Pancreas (tissue), 10 donors: Measurements from ENCODE around the gene MRPS11. TPM values are rescaled to one million over a fixed set of nuclear protein-coding genes. Genes with fewer than 3 reads are reported as not detected.

Experiments used
- ATAC-seq, 4 donors: fragments of 200-7000 bp; cut with Tn5 transposase; one replicate each; pipeline versions ENCODE4 v1.8.0 to v1.9.1; 2020; ENCODE audit warnings: mild to moderate bottlenecking in 4 of 4, moderate library complexity in 4 of 4
- DNase-seq, 6 donors: peaks; one replicate each; pipeline ENCODE4 v3.0.0-alpha.2; 2020
- FAIRE-seq: peaks from 2 replicates; lab custom pipeline; 2012; peaks lifted over from hg19 to GRCh38; lab: Jason Lieb, UNC
- H3K27ac ChIP-seq, 4 donors: fragments of 200-600 bp; sonication (generic); 1 replicate in 3 of 4; 2 replicates in 1 of 4; pipeline versions ENCODE4 v1.5.0 to v1.8.0; 2020
- H3K27me3 ChIP-seq, 4 donors: fragments of 200-600 bp; one replicate each; pipeline ENCODE4 v1.8.0; 2021
- H3K36me3 ChIP-seq, 3 donors: fragments of 200-600 bp; sonication (generic) in 1 of 3; one replicate each; pipeline versions ENCODE4 v1.5.0 to v1.8.0; 2020 to 2021
- H3K4me1 ChIP-seq, 3 donors: fragments of 200-600 bp; one replicate each; pipeline ENCODE4 v1.8.0; 2021
- H3K4me3 ChIP-seq, 4 donors: fragments of 200-600 bp; sonication (generic) in 2 of 4; one replicate each; pipeline versions ENCODE4 v1.5.0 to v1.8.0; 2020 to 2021
- H3K9me3 ChIP-seq, 4 donors: fragments of 200-600 bp; one replicate each; pipeline ENCODE4 v1.8.0; 2021
- CTCF ChIP-seq, 4 donors: fragments of 200-600 bp; sonication (generic) in 3 of 4; IDR thresholded peaks; one replicate each; pipeline versions ENCODE4 v1.5.0 to v1.8.0; 2021; ENCODE audit warnings: antibody characterized with exemption in 4 of 4
- WGBS, 2 donors: extraction: QIAGEN DNeasy Blood & Tissue Kit; methylation state at CpG; one replicate each; pipeline ENCODE4 v1.1.7; 2013; 5-methylcytosine and 5-hydroxymethylcytosine counted together
- intact Hi-C, 3 donors: fragments of 100-400 bp; cut with DNase I; formaldehyde crosslinking; loops; one replicate each; pipeline versions ENCODE4 v1.11.1 to v1.14.2; 2022
- polyA plus RNA-seq, 2 donors: library from polyadenylated mRNA; stranded (reverse); fragments of 200-250 nt; gene quantifications; one replicate each; pipeline ENCODE4 v1.2.3, GENCODE V29; 2013
- total RNA-seq, 6 donors: library from RNA; stranded (reverse); fragmentation: NEBNext Ultra II Directional in 4 of 6; extraction: Animal tissue kit (Norgen Biotek cat#: 25700) in 4 of 6; gene quantifications; one replicate each; pipeline versions ENCODE4 v1.2.1 to v1.2.4, GENCODE V29; 2021 to 2023
- donor health status: healthy with polysubstance abuse.
- donor health status: DM: no; HTN: no; CAD: no; lungs with moderate emphysema.
- donor health status: DM: no; HTN: no; CAD: no.
- donor health status: control.
- donor health status: control.
- donor health status: Bipolar disorder and iron deficiency.
- donor health status: DM: yes; HTN: yes; CAD: no.
- donor health status: DM: no; HTN: no; CAD: no.
- donor health status: DM: no; HTN: no; CAD: no.
- donor health status: DM: yes; HTN: yes; CAD: no.

MRPS11 gene
- total and polyA plus RNA-seq, 8 donors = 12.7 to 29.5 (median 18.1) TPM

GRCh38 chr15:88529021-88529630, 61.6 kb downstream of the MRPS11 start:
- H3K36me3 ChIP-seq = peaks cover 0 to 15% (median 3%) of the 10 kb centered on the region in 3 donors
- no peak for TF ChIP-seq CTCF (IDR thresholded peaks at IDR 0.05)
- FAIRE-seq (no peak), DNase-seq (no peak), ATAC-seq (no peak)
- H3K4me3 ChIP-seq = no peak overlapping the region
- no peaks in the 10 kb centered on the region for H3K27me3 ChIP-seq
- no peaks in the 10 kb centered on the region for H3K4me1 ChIP-seq
- no peaks in the 10 kb centered on the region for H3K9me3 ChIP-seq
- 96 to 100% methylated on average over 1 of the region's 1 CpG for WGBS, 2 donors
- intact Hi-C loops = no loop called here
- no peak overlapping the region for H3K27ac ChIP-seq

Other genes starting within 250 kb of the MRPS11 start
- gene NTRK3, start 211.0 kb upstream of the MRPS11 start, total RNA-seq = under 1 TPM; 0.13 to 0.79 (median 0.33) TPM
- 1 to 10 TPM; 1.1 TPM for gene NTRK3, start 211.0 kb upstream of the MRPS11 start, polyA plus RNA-seq
- 10 to 100 TPM in 2 of 6 donors, 1 to 10 TPM in 4; 6.2 to 10.6 (median 7.4) TPM for gene MRPL46, start 320 bp upstream of the MRPS11 start, total RNA-seq
- 10 to 100 TPM; 10.4 to 18.9 TPM for gene MRPL46, start 320 bp upstream of the MRPS11 start, polyA plus RNA-seq
- gene DET1, start 79.0 kb downstream of the MRPS11 start, total RNA-seq = 1 to 10 TPM; 2.2 to 4.2 (median 3.0) TPM
- gene DET1, start 79.0 kb downstream of the MRPS11 start, polyA plus RNA-seq = 1 to 10 TPM; 2.5 to 3.1 TPM
- 10 to 100 TPM; 10.8 to 26.8 (median 20.2) TPM for gene AEN, start 153.6 kb downstream of the MRPS11 start, total RNA-seq
- gene AEN, start 153.6 kb downstream of the MRPS11 start, polyA plus RNA-seq = 10 to 100 TPM in 1 of 2 donors, 1 to 10 TPM in 1; 8.9 to 12.8 TPM
- 10 to 100 TPM in 1 of 6 donors, 1 to 10 TPM in 5; 3.0 to 14.2 (median 5.7) TPM for gene ISG20, start 171.3 kb downstream of the MRPS11 start, total RNA-seq
- gene ISG20, start 171.3 kb downstream of the MRPS11 start, polyA plus RNA-seq = 10 to 100 TPM in 1 of 2 donors, 1 to 10 TPM in 1; 8.4 to 11.0 TPM